Lower leg skin (tissue), 4 donors: Measurements from ENCODE around the gene IL36A. TPM values are rescaled to one million over a fixed set of nuclear protein-coding genes. Genes with fewer than 3 reads are reported as not detected.

Experiments used
- DNase-seq, 2 donors: peaks; one replicate each; pipeline ENCODE4 v3.0.0-alpha.2; 2019; ENCODE audit warnings: low spot score in 2 of 2
- H3K4me3 ChIP-seq: fragments of 200-600 bp; sonication (generic); 2 replicates; pipeline ENCODE4 v1.5.1; 2017; ENCODE audit warnings: mild to moderate bottlenecking, low read depth; ENCODE audit not compliant: poor library complexity, severe bottlenecking
- POLR2A ChIP-seq, 2 donors: fragments of 450-650 bp; IDR thresholded peaks; one replicate each; pipeline ENCODE4 v1.6.1; 2016 to 2017; ENCODE audit warnings: antibody characterized with exemption in 2 of 2, mild to moderate bottlenecking in 1 of 2, moderate library complexity in 1 of 2
- WGBS, 2 donors: methylation state at CpG; one replicate each; pipeline ENCODE4 v1.1.5; 2018; 5-methylcytosine and 5-hydroxymethylcytosine counted together
- intact Hi-C: fragments of 100-400 bp; cut with DNase I; formaldehyde crosslinking; loops from one replicate; pipeline ENCODE4 v1.15.0; 2023; ENCODE audit warnings: low total_unique reads
- total RNA-seq, 4 donors: library from RNA; depleted of rRNA; stranded (reverse); fragments of >200 nt; gene quantifications; one replicate each; pipeline ENCODE4 v1.1.0, GENCODE V29; 2016
- TF ChIP-seq, protein P1 (sequence below), 3 donors: fragments of 450-650 bp; IDR thresholded peaks; one replicate each; pipeline ENCODE4 v1.5.1; 2016; ENCODE audit warnings: antibody characterized with exemption in 3 of 3, mild to moderate bottlenecking in 3 of 3, moderate library complexity in 2 of 3

IL36A gene
- total RNA-seq, 4 donors from 2014 or later: not detected

DNA sequence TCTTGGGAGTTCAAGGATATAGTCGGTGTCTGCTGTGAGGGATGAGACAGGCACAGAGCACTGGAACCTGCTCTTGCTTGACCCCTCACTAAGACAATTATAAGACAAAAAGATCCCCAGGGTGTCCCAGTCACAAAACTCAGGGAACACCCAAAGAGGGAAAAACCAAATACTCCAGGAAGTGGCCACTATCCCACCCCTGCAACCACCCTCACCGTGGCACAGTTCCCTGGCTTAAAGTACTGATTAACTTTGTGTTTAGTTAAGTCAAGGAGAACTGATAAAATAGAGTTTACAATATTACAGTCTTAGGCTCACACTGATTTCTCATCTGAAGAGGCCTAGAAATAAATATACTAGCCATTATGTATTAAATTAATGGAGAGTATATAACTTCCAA is 33.9 kb downstream of the IL36A start:
- no peak for DNase-seq
- TF ChIP-seq, protein P1, sequence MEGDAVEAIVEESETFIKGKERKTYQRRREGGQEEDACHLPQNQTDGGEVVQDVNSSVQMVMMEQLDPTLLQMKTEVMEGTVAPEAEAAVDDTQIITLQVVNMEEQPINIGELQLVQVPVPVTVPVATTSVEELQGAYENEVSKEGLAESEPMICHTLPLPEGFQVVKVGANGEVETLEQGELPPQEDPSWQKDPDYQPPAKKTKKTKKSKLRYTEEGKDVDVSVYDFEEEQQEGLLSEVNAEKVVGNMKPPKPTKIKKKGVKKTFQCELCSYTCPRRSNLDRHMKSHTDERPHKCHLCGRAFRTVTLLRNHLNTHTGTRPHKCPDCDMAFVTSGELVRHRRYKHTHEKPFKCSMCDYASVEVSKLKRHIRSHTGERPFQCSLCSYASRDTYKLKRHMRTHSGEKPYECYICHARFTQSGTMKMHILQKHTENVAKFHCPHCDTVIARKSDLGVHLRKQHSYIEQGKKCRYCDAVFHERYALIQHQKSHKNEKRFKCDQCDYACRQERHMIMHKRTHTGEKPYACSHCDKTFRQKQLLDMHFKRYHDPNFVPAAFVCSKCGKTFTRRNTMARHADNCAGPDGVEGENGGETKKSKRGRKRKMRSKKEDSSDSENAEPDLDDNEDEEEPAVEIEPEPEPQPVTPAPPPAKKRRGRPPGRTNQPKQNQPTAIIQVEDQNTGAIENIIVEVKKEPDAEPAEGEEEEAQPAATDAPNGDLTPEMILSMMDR (IDR thresholded peaks at IDR 0.05): no peak
- TF ChIP-seq POLR2A (IDR thresholded peaks at IDR 0.05): no peak
- intact Hi-C loops: no loop called here
- H3K4me3 ChIP-seq: no peak overlapping the region
- WGBS, 2 donors: 91 to 94% methylated on average over 2 of the region's 2 CpGs

DNA sequence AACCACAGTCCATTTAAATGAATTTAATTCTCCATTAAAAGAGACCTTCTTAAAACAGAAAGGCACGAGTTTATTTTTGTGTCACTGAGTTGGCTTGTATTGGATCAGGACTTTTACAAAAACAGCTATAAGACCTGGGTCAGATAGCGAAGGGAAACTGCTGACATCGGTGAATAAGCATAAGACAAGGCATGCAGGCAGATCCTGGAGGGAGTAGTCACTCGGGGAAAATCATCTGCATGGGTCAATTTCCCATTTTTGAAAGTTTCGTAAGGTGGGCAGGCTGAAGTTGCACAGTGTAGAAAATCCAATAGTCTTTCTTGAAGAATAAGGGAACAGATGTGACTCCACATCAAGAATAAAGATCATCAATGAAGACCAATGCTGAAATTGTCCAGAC is 34.5 kb downstream of the IL36A start:
- DNase-seq: no peak
- TF ChIP-seq, protein P1 (IDR thresholded peaks at IDR 0.05): no peak
- no peak for TF ChIP-seq POLR2A (IDR thresholded peaks at IDR 0.05)
- intact Hi-C loops: no loop called here
- WGBS, 2 donors: 59 to 65% methylated on average over 5 of the region's 5 CpGs
- H3K4me3 ChIP-seq: no peak overlapping the region

DNA sequence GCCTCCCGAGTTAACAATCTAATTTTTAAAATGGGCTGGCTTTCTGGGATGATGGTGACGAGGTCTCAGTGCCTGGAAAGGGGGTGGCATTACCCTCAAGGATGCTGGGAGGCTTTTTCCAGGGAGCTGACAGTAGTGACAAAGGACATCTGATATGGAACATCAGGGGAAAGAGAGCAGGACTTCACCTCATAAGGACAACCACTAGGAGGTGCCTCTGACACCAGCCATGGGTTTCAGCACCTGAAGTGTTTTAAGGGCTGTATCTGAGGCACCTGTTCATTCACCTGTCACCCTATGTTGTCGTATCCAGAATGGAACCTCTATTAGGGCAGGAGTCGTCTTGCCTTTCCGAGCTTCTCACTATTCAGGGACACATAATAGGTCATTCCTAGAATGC is 36.6 kb downstream of the IL36A start:
- DNase-seq: peak in 1 of 2 donors; percentile 53
- intact Hi-C loops: no loop called here
- TF ChIP-seq POLR2A (IDR thresholded peaks at IDR 0.05): no peak
- TF ChIP-seq, protein P1 (IDR thresholded peaks at IDR 0.05): no peak
- 56 to 58% methylated on average over 5 of the region's 5 CpGs for WGBS, 2 donors
- no peak overlapping the region for H3K4me3 ChIP-seq

DNA sequence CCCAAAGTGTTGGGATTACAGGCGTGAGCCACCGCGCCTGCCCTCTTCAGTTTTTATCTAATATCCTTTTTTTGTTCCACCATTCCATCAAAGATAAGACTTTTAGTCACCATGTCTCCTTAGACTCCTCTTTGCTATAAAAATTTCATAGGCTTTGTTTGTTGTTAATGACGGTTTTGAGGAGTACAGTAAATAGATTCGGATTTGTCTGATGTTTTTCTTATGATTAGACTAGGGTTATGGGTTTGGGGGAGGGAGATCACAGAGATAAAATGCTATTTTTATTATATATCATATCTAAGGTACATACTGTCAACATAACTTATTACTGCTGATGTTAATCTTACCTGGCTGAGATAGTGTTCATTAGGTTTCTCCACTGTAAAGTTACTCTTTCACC is 41.2 kb downstream of the IL36A start:
- WGBS, 2 donors: 80 to 82% methylated on average over 5 of the region's 5 CpGs

DNA sequence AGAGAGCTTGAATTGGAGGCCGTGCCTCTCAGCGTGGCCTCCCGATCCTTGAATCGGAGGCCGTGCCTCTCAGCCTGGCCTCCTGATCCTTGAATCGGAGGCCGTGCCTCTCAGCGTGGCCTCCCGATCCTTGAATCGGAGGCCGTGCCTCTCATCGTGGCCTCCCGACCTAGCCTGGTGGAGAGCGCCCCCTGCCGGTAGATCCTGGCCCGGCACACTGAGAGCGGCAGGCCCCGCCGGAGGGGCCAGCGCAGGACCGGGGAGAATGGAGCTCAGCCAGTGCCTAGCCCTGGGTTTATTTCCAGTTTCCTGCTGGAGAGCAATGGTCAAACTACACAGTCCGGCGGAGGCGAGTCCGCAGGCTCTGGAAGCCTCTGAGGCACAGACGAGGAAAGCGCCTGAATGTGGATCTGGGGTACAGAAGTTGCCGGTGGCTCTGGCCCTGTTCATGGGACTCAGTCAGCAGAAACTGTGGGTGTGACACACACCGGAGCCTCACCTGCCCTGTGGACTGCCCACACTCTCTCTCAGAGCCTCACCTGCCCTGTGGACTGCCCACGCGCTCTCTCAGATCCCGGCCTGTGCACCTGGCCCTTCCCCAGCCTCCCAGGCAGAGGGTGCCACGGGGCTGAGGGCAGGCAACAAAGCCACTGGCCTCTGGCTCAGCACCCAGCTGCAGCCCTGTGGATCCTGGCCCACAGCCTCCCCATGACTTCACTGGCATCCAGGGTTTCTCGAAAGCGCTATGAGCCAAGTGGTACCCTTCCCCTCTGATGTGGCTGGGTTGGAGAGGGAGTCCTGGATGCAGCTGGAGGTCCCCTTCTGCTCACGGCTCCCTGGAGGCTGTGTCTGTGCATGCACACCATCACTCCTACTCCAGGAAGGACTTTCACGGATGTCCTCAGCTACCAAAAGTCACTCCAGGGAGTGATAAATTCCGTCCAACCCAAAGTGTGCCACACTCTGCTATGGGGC is 45.9 kb downstream of the IL36A start:
- 90 to 92% methylated on average over 38 of the region's 38 CpGs for WGBS, 2 donors
- no peak for TF ChIP-seq POLR2A (IDR thresholded peaks at IDR 0.05)
- TF ChIP-seq, protein P1 (IDR thresholded peaks at IDR 0.05): no peak

More for the DNA sequence above, 41.2 kb downstream of the IL36A start:
- intact Hi-C loops: no loop called here
- H3K4me3 ChIP-seq: no peak overlapping the region
- TF ChIP-seq, protein P1 (IDR thresholded peaks at IDR 0.05): no peak
- TF ChIP-seq POLR2A (IDR thresholded peaks at IDR 0.05): no peak
- DNase-seq: no peak

More for the DNA sequence above, 45.9 kb downstream of the IL36A start:
- no peak overlapping the region for H3K4me3 ChIP-seq
- peak in 1 of 2 donors; percentile 66 for DNase-seq
- intact Hi-C loops: no loop called here
